ENCODE data around the gene ADAMTSL2. TPM values are rescaled to one million over a fixed set of nuclear protein-coding genes. Genes with fewer than 3 reads are reported as not detected.
A peak's percentile ranks its signal among the peaks of the same experiment; 100 is the strongest.

Gene ADAMTSL2
- total and polyA plus RNA-seq, 4 donors = 1.8 to 18.2 (median 7.7) TPM

DNA sequence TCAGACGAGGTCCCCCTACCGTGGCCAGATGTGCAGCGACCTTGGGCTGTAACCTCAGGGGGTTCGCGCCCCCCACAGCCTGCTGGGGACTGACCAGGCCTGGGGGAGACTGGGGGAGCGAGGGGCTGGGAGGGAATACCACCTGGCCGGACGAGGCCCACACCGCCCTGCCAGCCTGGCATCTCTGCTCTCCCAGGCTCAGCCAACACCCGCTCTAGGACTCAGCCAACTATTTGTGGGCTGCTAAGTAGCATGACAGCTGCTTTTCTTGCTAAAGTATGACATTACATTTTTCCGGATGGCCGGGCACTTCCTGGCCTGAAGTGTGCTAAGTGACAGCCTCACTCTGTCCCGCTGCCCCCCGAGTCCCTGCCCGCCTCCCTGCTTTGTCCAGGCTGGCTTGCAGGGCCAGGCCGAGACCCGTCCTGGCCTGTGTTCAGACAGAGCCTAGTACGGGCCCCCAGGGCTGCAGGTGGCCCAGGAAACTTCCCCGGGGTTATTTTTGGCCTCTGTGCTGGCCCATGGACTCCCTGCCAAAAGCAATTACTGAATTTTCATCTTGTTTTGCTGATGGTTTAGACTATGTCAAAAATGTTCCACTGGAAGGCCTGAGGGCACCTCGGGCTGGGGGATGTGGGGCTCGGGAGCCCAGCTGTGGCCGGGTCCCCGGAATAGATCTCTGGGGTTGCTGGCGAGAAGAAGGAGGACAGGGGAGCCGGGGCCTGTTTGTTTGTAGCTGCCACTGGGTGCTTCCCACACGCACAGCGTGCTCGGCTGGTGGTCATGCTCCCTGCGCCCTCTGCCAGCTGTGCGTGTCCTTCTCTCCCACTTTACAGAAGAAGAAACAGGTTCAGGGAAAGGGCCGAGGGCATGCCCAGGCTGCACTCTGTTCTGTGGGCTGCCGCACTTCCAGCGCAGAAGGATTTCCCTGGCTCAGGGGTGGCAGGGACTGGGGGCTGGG lies 42.2 kb upstream of the ADAMTSL2 start:
- H3K36me3 ChIP-seq (ENCODE audit: control insufficient read depth in 4 of 4, insufficient read depth in 3 of 4, low read depth in 1 of 4, low read length in 3 of 4) = no peaks in the 10 kb centered on the region
- no peaks in the 10 kb centered on the region for H3K9me3 ChIP-seq (ENCODE audit: control insufficient read depth in 4 of 4, low read length in 3 of 4)
- no peaks in the 10 kb centered on the region for H3K27me3 ChIP-seq (ENCODE audit: control insufficient read depth in 4 of 4, insufficient read depth in 4 of 4, low read length in 3 of 4)
- 81% methylated on average over 33 of the region's 33 CpGs for WGBS
- TF ChIP-seq, protein P1, sequence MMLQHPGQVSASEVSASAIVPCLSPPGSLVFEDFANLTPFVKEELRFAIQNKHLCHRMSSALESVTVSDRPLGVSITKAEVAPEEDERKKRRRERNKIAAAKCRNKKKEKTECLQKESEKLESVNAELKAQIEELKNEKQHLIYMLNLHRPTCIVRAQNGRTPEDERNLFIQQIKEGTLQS (IDR thresholded peaks at IDR 0.05) = no peak
- TF ChIP-seq GABPA (IDR thresholded peaks at IDR 0.05 in 1 of 2, conservative IDR thresholded peaks at IDR 0.05 in 1 of 2) = no peak
- no peak for TF ChIP-seq TAF1 (conservative IDR thresholded peaks at IDR 0.05)
- no peak for TF ChIP-seq FOXA1 (IDR thresholded peaks at IDR 0.05)
- TF ChIP-seq, protein P2, sequence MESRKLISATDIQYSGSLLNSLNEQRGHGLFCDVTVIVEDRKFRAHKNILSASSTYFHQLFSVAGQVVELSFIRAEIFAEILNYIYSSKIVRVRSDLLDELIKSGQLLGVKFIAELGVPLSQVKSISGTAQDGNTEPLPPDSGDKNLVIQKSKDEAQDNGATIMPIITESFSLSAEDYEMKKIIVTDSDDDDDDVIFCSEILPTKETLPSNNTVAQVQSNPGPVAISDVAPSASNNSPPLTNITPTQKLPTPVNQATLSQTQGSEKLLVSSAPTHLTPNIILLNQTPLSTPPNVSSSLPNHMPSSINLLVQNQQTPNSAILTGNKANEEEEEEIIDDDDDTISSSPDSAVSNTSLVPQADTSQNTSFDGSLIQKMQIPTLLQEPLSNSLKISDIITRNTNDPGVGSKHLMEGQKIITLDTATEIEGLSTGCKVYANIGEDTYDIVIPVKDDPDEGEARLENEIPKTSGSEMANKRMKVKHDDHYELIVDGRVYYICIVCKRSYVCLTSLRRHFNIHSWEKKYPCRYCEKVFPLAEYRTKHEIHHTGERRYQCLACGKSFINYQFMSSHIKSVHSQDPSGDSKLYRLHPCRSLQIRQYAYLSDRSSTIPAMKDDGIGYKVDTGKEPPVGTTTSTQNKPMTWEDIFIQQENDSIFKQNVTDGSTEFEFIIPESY (IDR thresholded peaks at IDR 0.05) = no peak
- no peak for TF ChIP-seq RAD21 (IDR thresholded peaks at IDR 0.05)
- TF ChIP-seq, protein P3, sequence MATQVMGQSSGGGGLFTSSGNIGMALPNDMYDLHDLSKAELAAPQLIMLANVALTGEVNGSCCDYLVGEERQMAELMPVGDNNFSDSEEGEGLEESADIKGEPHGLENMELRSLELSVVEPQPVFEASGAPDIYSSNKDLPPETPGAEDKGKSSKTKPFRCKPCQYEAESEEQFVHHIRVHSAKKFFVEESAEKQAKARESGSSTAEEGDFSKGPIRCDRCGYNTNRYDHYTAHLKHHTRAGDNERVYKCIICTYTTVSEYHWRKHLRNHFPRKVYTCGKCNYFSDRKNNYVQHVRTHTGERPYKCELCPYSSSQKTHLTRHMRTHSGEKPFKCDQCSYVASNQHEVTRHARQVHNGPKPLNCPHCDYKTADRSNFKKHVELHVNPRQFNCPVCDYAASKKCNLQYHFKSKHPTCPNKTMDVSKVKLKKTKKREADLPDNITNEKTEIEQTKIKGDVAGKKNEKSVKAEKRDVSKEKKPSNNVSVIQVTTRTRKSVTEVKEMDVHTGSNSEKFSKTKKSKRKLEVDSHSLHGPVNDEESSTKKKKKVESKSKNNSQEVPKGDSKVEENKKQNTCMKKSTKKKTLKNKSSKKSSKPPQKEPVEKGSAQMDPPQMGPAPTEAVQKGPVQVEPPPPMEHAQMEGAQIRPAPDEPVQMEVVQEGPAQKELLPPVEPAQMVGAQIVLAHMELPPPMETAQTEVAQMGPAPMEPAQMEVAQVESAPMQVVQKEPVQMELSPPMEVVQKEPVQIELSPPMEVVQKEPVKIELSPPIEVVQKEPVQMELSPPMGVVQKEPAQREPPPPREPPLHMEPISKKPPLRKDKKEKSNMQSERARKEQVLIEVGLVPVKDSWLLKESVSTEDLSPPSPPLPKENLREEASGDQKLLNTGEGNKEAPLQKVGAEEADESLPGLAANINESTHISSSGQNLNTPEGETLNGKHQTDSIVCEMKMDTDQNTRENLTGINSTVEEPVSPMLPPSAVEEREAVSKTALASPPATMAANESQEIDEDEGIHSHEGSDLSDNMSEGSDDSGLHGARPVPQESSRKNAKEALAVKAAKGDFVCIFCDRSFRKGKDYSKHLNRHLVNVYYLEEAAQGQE (IDR thresholded peaks at IDR 0.05) = no peak
- H3K27ac ChIP-seq (ENCODE audit: low read depth in 1 of 2, low read length in 2 of 2) = peak overlapping the region in 1 of 2 donors; percentile 29
- H3K4me1 ChIP-seq (ENCODE audit: control insufficient read depth in 4 of 4, insufficient read depth in 4 of 4, low read length in 3 of 4) = peaks cover 0 to under 1% (median 0%) of the 10 kb centered on the region in 4 donors
- no peak overlapping the region for H3K4me3 ChIP-seq (ENCODE audit: low read depth in 1 of 3, low read length in 3 of 3)
- no peak for DNase-seq (ENCODE audit: low spot score)
- H3K9ac ChIP-seq (ENCODE audit: low read depth in 1 of 2, low read length in 2 of 2) = no peak overlapping the region

DNA sequence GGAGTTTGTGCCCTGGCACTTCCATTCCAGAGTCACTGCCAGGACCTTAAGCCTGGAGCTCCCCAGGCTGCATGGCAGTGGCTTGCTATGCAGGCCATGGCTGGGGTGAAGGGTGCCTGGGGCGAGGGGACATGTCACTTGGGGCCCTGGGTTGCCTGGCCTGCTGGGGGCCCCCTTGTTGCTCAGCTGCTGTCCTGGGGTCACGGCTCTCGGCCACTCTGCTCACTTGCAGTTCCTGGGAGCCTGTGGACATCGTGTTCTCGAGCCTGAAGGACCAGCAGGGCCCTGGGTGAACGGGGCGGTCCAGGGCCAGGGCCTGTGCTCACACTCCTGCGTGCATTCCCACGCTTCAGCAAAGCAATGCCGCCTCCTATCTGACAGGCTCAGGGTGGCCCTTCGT lies 41.1 kb upstream of the ADAMTSL2 start:
- DNase-seq (ENCODE audit: low spot score) = no peak
- no peaks in the 10 kb centered on the region for H3K36me3 ChIP-seq (ENCODE audit: control insufficient read depth in 4 of 4, insufficient read depth in 3 of 4, low read depth in 1 of 4, low read length in 3 of 4)
- peaks cover 0 to 7% (median 3%) of the 10 kb centered on the region in 4 donors for H3K4me1 ChIP-seq (ENCODE audit: control insufficient read depth in 4 of 4, insufficient read depth in 4 of 4, low read length in 3 of 4)
- no peak overlapping the region for H3K27ac ChIP-seq (ENCODE audit: low read depth in 1 of 2, low read length in 2 of 2)
- TF ChIP-seq HNF4A (conservative IDR thresholded peaks at IDR 0.05) = no peak
- peak; percentile 18 for TF ChIP-seq NR2F2 (IDR thresholded peaks at IDR 0.05)
- WGBS = 86% methylated on average over 11 of the region's 11 CpGs
- H3K9ac ChIP-seq (ENCODE audit: low read depth in 1 of 2, low read length in 2 of 2) = no peak overlapping the region
- no peak overlapping the region for H3K4me3 ChIP-seq (ENCODE audit: low read depth in 1 of 3, low read length in 3 of 3)
- no peaks in the 10 kb centered on the region for H3K27me3 ChIP-seq (ENCODE audit: control insufficient read depth in 4 of 4, insufficient read depth in 4 of 4, low read length in 3 of 4)
- no peaks in the 10 kb centered on the region for H3K9me3 ChIP-seq (ENCODE audit: control insufficient read depth in 4 of 4, low read length in 3 of 4)
